Karpas-422 (cell line): ENCODE data around the gene MAD1L1. TPM values are rescaled to one million over a fixed set of nuclear protein-coding genes. Genes with fewer than 3 reads are reported as not detected.

Source experiments
- DNase-seq: peaks from one replicate; pipeline ENCODE4 v3.0.0-alpha.2; 2015
- H2AFZ ChIP-seq: fragments of 200-600 bp; sonication (generic); 2 replicates; pipeline ENCODE4 v1.6.1; 2014; ENCODE audit warnings: antibody characterized with exemption, low read length, mixed read lengths
- H3K27ac ChIP-seq: fragments of 200-600 bp; sonication (generic); 2 replicates; pipeline ENCODE4 v1.5.1; 2014; ENCODE audit warnings: mild to moderate bottlenecking, low read length, moderate library complexity
- H3K27me3 ChIP-seq: fragments of 200-600 bp; sonication (generic); 2 replicates; pipeline ENCODE4 v1.6.1; 2014; ENCODE audit warnings: low read length, mixed read lengths
- H3K36me3 ChIP-seq: fragments of 200-600 bp; sonication (generic); 2 replicates; pipeline ENCODE4 v1.6.1; 2014; ENCODE audit warnings: low read length, mixed read lengths; ENCODE audit not compliant: insufficient read depth
- H3K4me1 ChIP-seq: fragments of 200-600 bp; sonication (generic); 2 replicates; pipeline ENCODE4 v1.6.1; 2014; ENCODE audit warnings: mild to moderate bottlenecking, low read length, mixed read lengths
- H3K4me2 ChIP-seq: fragments of 200-600 bp; sonication (generic); 2 replicates; pipeline ENCODE4 v1.6.1; 2014; ENCODE audit warnings: low read length, low read depth, mild to moderate bottlenecking; ENCODE audit not compliant: poor library complexity, severe bottlenecking
- H3K4me3 ChIP-seq: fragments of 200-600 bp; sonication (generic); 2 replicates; pipeline ENCODE4 v1.5.1; 2014; ENCODE audit warnings: mild to moderate bottlenecking, antibody characterized with exemption, low read length, mixed read lengths
- H3K79me2 ChIP-seq: fragments of 200-600 bp; sonication (generic); 2 replicates; pipeline ENCODE4 v1.6.1; 2014; ENCODE audit warnings: mild to moderate bottlenecking, low read length, mixed read lengths
- H3K9ac ChIP-seq: fragments of 200-600 bp; sonication (generic); 2 replicates; pipeline ENCODE4 v1.6.0; 2014; ENCODE audit warnings: low read length
- H3K9me2 ChIP-seq: fragments of 200-600 bp; sonication (generic), shearing (Covaris generic); replicated peaks from 2 replicates; pipeline ENCODE4 v1.6.0; 2014; ENCODE audit warnings: mild to moderate bottlenecking, low read length, moderate library complexity; ENCODE audit not compliant: insufficient read depth
- H3K9me3 ChIP-seq: fragments of 300-700, 200-600 bp; sonication (generic); 2 replicates; pipeline ENCODE4 v1.6.1; 2014; ENCODE audit warnings: low read length, mixed read lengths
- H4K20me1 ChIP-seq: fragments of 200-600 bp; sonication (generic); 2 replicates; pipeline ENCODE4 v1.6.1; 2014; ENCODE audit warnings: mild to moderate bottlenecking, antibody characterized with exemption, low read length, low read depth; ENCODE audit not compliant: insufficient read depth
- total RNA-seq: library from RNA; depleted of rRNA; stranded (reverse); fragments of >200 nt; shearing (Covaris generic); gene quantifications from 2 replicates; pipeline ENCODE4 v1.2.3, GENCODE V29; 2014; ENCODE audit warnings: low replicate concordance

The MAD1L1 gene
- total RNA-seq, 1 experiment from 2014 or later, result 38.6 TPM

DNA sequence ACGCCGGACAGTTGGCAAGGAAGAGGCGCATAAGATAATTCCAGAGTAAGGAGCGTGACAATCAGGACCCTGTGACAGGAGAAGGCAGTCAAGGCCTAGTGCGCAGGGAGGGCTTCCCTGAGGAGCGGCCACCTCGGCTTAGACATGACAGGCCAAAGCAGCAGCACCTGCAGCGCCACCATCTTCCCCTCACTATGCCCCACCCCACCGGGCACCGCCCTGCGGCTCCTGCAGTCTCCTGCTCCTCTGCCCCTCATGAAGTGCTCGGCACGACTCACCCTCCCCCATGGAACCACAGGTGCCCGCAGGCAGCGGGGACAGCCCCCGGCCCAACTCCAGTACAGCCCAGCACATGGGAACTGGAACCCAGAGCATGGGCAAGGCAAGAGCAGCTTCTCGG, 11.8 kb downstream of the MAD1L1 start:
- DNase-seq, result no peak
- Histone ChIP-seq H2AFZ (no peak overlapping the region), H3K79me2 (peaks cover 16% of the 10 kb centered on the region), H3K4me3 (no peak overlapping the region), H3K27me3 (no peaks in the 10 kb centered on the region), H3K4me1 (no peaks in the 10 kb centered on the region), H4K20me1 (no peaks in the 10 kb centered on the region), H3K36me3 (peaks cover 11% of the 10 kb centered on the region), H3K4me2 (no peak overlapping the region), H3K9ac (no peak overlapping the region), H3K9me3 (no peaks in the 10 kb centered on the region), H3K9me2 (no peaks in the 10 kb centered on the region), H3K27ac (no peak overlapping the region)

DNA sequence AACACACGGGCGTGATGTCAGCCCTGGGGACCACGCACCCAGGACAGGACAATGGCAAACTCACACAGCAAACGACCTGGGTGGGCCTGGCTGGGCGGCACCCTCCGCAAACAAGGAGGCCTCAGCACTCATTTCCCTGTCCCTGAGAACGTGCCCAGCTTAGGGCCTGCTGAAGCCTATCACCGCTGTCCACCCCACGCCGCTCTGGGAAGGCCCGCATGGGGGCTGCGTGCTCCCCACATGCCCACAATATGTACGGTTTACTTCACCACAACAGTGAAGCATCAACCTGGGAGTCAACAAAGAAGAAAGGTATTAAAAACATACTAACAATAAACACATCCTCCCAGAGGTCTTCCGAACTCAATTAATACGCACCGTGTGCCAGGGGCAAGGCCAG, 12.2 kb downstream of the MAD1L1 start:
- H3K4me1 ChIP-seq, result no peaks in the 10 kb centered on the region
- no peaks in the 10 kb centered on the region for H3K27me3 ChIP-seq
- H3K27ac ChIP-seq, result no peak overlapping the region
- H3K9me3 ChIP-seq, result no peaks in the 10 kb centered on the region
- H3K4me2 ChIP-seq, result no peak overlapping the region
- DNase-seq, result no peak
- peaks cover 12% of the 10 kb centered on the region for H3K79me2 ChIP-seq
- peaks cover 6% of the 10 kb centered on the region for H3K36me3 ChIP-seq
- H3K4me3 ChIP-seq, result no peak overlapping the region
- H2AFZ ChIP-seq, result no peak overlapping the region
- no peaks in the 10 kb centered on the region for H4K20me1 ChIP-seq
- H3K9me2 ChIP-seq, result no peaks in the 10 kb centered on the region
- H3K9ac ChIP-seq, result no peak overlapping the region

DNA sequence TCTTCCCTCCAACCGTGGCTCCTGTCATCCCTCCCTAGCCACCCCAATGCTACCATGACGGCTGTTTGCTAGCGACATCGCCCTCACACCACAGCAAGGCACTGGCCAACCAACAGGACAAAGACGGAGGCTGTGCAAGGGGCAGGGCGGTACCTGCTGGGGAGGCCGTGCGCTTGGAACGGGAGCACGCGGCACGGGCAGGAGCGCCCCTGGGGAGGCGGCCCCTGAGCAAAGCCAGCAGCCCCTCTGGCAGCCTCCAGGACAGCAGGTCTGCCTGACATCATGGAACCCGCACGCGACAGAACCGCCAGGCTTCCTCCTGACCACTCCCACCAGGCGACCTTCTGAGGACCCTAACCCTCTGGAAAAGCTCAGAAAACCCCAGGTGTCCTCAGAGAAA, 12.7 kb downstream of the MAD1L1 start:
- Histone ChIP-seq H4K20me1 (no peaks in the 10 kb centered on the region), H3K9me3 (no peaks in the 10 kb centered on the region), H3K9me2 (no peaks in the 10 kb centered on the region), H3K9ac (no peak overlapping the region), H3K4me2 (no peak overlapping the region), H2AFZ (no peak overlapping the region), H3K4me1 (no peaks in the 10 kb centered on the region), H3K79me2 (peaks cover 10% of the 10 kb centered on the region), H3K27me3 (no peaks in the 10 kb centered on the region), H3K4me3 (no peak overlapping the region), H3K27ac (no peak overlapping the region), H3K36me3 (peaks cover 3% of the 10 kb centered on the region; the same call in 1 of the 2 replicates)
- DNase-seq, result no peak

DNA sequence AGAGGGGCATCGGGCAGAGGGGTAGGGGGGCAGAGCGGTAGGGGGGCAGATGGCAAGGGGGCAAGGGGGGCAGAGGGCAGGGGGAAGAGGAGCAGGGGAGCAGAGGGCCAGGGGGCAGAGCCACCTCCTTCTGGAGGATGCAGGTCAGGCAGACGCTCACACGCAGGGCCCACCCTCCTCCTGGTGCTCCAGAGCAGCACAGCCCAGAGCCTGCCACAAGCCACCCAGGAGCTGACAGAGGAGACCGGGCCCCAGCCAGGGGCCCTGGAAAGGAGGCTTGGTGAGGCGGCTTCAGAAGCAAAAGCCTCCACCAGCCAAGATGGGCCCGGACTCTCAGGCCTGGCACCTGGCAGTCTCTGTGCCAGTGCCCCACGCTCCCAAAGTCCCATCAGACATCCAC, 13.1 kb downstream of the MAD1L1 start:
- H3K4me2 ChIP-seq, result no peak overlapping the region
- H2AFZ ChIP-seq, result no peak overlapping the region
- no peak for DNase-seq
- H3K36me3 ChIP-seq, result peaks cover 3% of the 10 kb centered on the region; the same call in 1 of the 2 replicates
- no peak overlapping the region for H3K4me3 ChIP-seq
- no peak overlapping the region for H3K27ac ChIP-seq
- no peak overlapping the region for H3K9ac ChIP-seq
- H3K27me3 ChIP-seq, result no peaks in the 10 kb centered on the region
- no peaks in the 10 kb centered on the region for H3K9me3 ChIP-seq
- H3K79me2 ChIP-seq, result peaks cover 10% of the 10 kb centered on the region
- no peaks in the 10 kb centered on the region for H3K4me1 ChIP-seq
- no peaks in the 10 kb centered on the region for H4K20me1 ChIP-seq
- H3K9me2 ChIP-seq, result no peaks in the 10 kb centered on the region

DNA sequence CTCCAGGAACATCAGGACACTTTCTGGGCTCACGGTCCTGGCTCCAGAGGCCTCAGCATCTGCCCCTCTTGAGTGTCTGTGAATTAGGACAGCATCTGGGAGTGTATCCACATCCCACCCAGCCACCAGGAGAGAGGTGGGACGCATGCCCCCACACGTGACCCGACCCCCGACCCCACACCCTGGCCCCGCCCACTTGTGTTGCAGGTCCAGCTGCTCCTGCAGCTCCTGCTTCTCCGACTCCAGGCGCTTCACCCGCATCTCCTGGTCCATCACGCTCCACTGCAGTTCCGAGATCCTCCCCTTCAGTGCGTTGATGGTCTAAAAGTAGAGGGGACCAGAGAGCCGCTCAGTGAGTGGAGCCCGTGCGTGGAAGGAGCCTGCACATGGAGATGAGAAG, 13.6 kb downstream of the MAD1L1 start:
- Histone ChIP-seq H2AFZ (no peak overlapping the region), H3K9me2 (no peaks in the 10 kb centered on the region), H3K9ac (no peak overlapping the region), H3K4me1 (no peaks in the 10 kb centered on the region), H3K36me3 (peaks cover 3% of the 10 kb centered on the region; the same call in 1 of the 2 replicates), H4K20me1 (no peaks in the 10 kb centered on the region), H3K4me2 (no peak overlapping the region), H3K79me2 (peaks cover 5% of the 10 kb centered on the region), H3K4me3 (no peak overlapping the region), H3K27ac (no peak overlapping the region), H3K9me3 (no peaks in the 10 kb centered on the region), H3K27me3 (no peaks in the 10 kb centered on the region)
- DNase-seq, result no peak

DNA sequence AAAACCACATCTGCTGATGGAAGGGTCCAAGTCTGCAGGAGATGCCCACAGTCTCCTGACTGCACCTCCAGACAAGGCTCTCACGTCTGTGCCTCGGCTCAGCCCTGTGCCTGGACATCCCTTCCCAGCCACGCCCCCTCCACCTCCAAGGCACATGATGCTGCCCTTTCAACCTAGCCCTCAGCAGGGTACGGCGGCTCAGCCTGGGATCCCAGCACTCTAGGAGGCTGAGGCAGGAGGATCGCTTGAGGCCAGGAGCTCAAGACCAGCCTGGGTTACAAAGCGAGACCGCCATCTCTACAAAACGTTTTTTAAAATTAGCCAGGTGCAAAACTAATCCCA, 14.3 kb downstream of the MAD1L1 start:
- H3K27ac ChIP-seq, result no peak overlapping the region
- H4K20me1 ChIP-seq, result no peaks in the 10 kb centered on the region
- no peak overlapping the region for H3K4me2 ChIP-seq
- no peak overlapping the region for H2AFZ ChIP-seq
- no peaks in the 10 kb centered on the region for H3K4me1 ChIP-seq
- no peaks in the 10 kb centered on the region for H3K27me3 ChIP-seq
- H3K36me3 ChIP-seq, result peaks cover 3% of the 10 kb centered on the region; the same call in 1 of the 2 replicates
- no peak overlapping the region for H3K4me3 ChIP-seq
- no peak for DNase-seq
- no peak overlapping the region for H3K9ac ChIP-seq
- peaks cover 4% of the 10 kb centered on the region for H3K79me2 ChIP-seq
- H3K9me3 ChIP-seq, result no peaks in the 10 kb centered on the region
- no peaks in the 10 kb centered on the region for H3K9me2 ChIP-seq

DNA sequence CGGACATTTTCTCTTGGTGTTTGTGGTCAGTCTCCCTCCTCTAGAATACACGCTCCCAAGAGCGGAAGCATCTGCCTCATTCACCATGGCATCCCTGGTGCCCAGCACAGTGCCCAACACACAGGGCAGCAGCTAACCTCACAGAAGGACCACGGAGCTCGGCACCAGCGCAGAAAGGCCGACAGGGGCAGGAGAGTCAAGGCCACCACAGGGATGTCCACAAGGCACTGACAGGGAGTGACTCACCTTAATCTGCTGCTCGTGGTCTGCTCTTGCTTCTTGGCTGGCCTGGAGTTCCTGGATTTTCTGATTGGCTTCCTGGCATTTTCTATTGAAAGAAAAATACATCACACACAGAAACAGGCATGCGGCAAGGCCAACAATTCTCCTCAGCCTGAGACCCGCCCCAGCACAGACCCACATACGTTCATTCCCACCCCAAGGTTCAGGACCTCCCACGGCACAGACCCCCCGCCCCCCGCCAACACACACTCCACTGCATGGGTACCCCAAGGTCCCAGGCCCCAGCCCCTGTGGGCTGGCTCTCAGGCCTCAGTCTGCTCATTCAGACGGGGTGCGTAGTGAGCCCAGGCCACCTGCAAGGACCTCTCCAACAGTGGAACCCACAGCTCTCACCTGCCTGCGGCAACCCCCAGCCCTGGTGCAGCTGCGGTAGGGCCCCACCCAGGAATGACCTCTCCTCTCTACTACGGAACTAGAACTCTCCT, 14.9 kb downstream of the MAD1L1 start:
- no peaks in the 10 kb centered on the region for H4K20me1 ChIP-seq
- H3K4me2 ChIP-seq, result no peak overlapping the region
- peaks cover 4% of the 10 kb centered on the region for H3K79me2 ChIP-seq
- H3K9me2 ChIP-seq, result no peaks in the 10 kb centered on the region
- H3K4me3 ChIP-seq, result no peak overlapping the region
- H3K27ac ChIP-seq, result no peak overlapping the region
- H2AFZ ChIP-seq, result no peak overlapping the region
- H3K9ac ChIP-seq, result no peak overlapping the region
- peaks cover 3% of the 10 kb centered on the region; the same call in 1 of the 2 replicates for H3K36me3 ChIP-seq
- no peaks in the 10 kb centered on the region for H3K4me1 ChIP-seq
- no peak for DNase-seq
- no peaks in the 10 kb centered on the region for H3K27me3 ChIP-seq
- no peaks in the 10 kb centered on the region for H3K9me3 ChIP-seq

DNA sequence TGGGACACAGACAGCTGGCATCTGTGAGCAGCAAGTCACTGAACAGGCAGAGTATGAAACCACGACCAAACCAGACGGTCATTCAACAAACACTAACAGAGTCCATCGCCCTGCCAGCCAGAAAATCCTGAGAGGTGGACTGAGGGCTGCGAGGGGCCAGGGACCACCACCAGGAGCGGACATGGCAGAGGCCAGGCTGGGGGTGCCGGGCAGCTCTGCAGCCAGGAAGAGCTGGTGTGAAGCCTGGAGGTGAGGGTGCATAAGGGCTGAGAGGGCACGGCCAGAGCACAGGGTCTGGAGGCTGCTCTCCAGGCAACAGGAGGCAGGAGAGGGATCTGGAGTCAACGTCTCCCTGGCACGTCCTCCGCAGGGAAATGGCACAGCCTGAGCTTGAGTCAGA, 15.5 kb downstream of the MAD1L1 start:
- Histone ChIP-seq H3K27ac (no peak overlapping the region), H3K4me3 (no peak overlapping the region), H3K9me3 (no peaks in the 10 kb centered on the region), H4K20me1 (no peaks in the 10 kb centered on the region), H3K79me2 (peaks cover 4% of the 10 kb centered on the region), H3K9me2 (no peaks in the 10 kb centered on the region), H3K9ac (no peak overlapping the region), H3K4me2 (no peak overlapping the region), H3K27me3 (no peaks in the 10 kb centered on the region), H2AFZ (no peak overlapping the region), H3K36me3 (peaks cover 3% of the 10 kb centered on the region; the same call in 1 of the 2 replicates), H3K4me1 (no peaks in the 10 kb centered on the region)
- DNase-seq, result no peak
